Fibroblast of lung (primary cell): Measurements from ENCODE around the gene CD52.
"Not testable (repeated sequence)": the region's sequence is repeated elsewhere in the genome, so short reads cannot be mapped to it uniquely, and the experiment has no call there.

ENCODE experiments used
- CTCF ChIP-seq, 2 donors: IDR thresholded peaks in 1 of 2; conservative IDR thresholded peaks in 1 of 2; 1 replicate in 1 of 2; 2 replicates in 1 of 2; pipeline ENCODE4 v1.5.1; 2011 to 2012; ENCODE audit warnings: low read length in 2 of 2, control low read depth in 1 of 2, inconsistent platforms in 1 of 2, low read depth in 1 of 2, mild to moderate bottlenecking in 1 of 2
- EZH2 ChIP-seq: IDR thresholded peaks from 2 replicates; pipeline ENCODE4 v1.5.1; 2012; ENCODE audit warnings: low read length, control low read depth, mild to moderate bottlenecking; ENCODE audit errors: missing control alignments

- TF ChIP-seq CTCF (conservative IDR thresholded peaks at IDR 0.05 in 1 of 2, IDR thresholded peaks at IDR 0.05 in 1 of 2; ENCODE audit: low read depth in 1 of 2, low read length in 2 of 2); EZH2: not testable (repeated sequence)
These were observed 25.0 kb upstream of the CD52 start for GRCh38 chr1:26292735-26293134.
